Measurements from ENCODE around the gene PCBP3.

The PCBP3 gene

GRCh38 chr21:45989355-45990048 lies 346.0 kb downstream of the PCBP3 start:
- no peak for DNase-seq

- DNase-seq = no peak
Measured at GRCh38 chr21:45990049-45990711, 346.7 kb downstream of the PCBP3 start.

GRCh38 chr21:45990741-45991605 lies 347.4 kb downstream of the PCBP3 start:
- no peak for DNase-seq

GRCh38 chr21:45991606-45992300 lies 348.2 kb downstream of the PCBP3 start:
- DNase-seq = no peak

All from EL (cell line).